Measurements from ENCODE around the gene ARHGAP19. TPM values are rescaled to one million over a fixed set of nuclear protein-coding genes. Genes with fewer than 3 reads are reported as not detected.

The ARHGAP19 gene
- total RNA-seq, result 10 to 100 TPM; 35.1 to 40.5 TPM

DNA sequence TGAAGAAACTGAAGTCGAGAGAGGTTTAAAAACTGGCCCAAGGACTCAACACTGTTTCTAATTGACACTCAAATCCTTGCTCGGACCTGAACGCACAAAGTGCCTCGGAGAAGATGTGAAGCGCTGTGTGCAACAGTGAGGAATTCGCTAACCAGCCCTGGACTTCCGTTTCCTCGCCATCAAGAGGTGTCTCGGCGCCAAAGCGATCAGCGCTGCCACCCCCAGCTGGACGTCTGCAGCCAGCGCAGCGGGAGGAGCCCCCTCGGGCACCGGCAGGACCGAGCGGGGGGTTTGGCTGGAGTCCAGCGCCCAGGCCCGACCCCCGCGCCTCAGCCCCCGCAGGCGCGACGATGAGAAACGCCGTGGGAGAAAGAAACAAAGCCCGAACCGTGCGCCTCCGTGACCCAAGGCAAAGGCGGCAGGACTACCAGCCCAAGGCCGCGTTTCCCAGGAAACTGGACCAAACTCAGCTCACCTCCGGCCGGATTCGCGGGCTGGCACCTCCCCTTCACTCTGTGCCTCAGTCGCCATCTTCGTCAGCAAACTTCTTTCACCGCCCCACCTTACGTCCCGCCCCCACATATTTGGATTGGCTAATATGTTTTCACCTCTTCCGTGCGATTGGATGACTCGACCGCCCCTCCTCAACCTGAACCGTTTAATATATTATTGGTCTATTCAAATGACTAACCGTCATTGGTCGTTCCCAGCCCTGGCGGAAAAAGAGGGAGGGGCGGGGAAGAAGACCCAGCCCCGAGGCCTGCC, at the start of gene ARHGAP19:
ARHGAP19 (minus strand) TSS at position 541 of the 765 bp plus-strand sequence; CDS start at position 531, 10 bp downstream.

GRCh38 chr10:97334370-97335175, 42.1 kb upstream of the ARHGAP19 start, which contains the start of gene FRAT2:
TSS of gene FRAT2 (minus strand) at chr10:97334729. CDS start at chr10:97334572, 157 bp downstream.

DNA sequence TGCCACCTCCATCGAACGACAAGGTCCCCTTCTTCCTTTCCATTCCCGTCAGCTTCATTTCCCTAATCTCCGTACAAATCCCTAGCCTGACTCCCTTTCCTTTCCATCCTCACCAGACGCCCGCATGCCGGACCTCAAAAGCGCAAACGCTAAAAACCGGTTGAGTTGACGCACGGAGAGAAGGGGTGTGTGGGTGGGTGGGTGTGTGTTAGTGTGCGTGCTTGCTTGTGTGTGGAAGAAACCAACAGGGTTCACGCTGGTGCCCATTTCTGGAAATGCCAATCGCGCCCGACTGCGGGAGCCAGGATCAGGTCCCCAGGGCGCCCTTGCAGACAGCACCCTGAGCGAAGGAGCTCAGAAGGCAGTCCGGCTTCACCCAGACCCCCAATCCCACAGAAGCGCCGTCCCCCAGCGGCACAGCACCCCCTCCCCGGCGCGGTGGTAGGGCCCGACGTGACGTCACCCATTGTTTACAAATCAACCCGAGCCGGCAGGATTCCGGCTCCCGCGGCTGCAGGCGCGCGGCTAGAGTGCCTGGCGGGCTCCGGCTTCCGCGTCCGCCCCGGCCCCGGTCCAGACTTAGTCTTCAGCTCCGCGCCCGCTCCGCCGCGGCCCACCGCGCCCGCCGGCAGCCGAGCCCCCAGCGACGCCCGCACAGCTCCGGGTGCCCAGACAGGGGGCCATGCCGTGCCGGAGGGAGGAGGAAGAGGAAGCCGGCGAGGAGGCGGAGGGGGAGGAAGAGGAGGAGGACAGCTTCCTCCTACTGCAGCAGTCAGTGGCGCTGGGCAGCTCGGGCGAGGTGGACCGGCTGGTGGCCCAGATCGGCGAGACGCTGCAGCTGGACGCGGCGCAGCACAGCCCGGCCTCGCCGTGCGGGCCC, 26.6 kb upstream of the ARHGAP19 start, which contains the start of gene FRAT1:
FRAT1 (plus strand) TSS at position 500 of the 880 bp plus-strand sequence; CDS start at position 683, 183 bp downstream.

DNA sequence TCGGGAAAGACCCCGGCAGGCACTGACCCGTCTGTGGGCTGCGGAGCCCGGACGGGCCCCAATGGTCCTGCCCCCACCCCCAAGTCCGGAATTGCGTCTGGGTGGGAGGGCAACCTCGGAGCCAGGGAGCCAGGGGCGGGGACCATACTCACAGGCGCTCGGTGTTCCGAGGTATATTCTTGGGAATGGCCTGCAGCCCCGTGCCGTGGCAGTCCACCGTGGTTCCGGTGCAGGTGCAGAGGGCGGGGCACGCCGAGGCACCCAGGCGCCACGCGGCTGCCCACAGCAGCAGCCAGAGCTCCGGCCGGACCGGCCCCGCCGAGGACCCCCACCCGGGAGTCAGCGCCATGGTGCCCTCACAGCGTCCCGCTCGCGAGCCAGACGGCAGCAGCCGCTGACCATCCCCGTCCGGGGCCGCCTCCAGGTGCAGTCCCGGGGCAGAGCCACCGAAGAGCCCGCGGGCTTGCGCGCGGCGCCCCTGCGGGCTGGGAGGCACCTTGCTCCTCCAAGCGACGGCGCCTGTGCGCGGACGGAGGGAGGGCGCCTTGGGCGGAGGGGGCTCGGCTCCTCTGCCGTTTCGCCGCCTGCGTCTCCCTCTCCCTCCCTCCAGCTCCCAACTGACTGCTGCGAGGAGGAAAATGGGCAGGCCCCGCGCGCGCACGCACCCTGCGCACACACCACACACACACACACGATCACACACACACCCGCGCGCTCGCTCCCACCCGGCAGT, 106.9 kb downstream of the ARHGAP19 start, which contains the start of gene SLIT1:
SLIT1 (minus strand) TSS at position 634 of the 733 bp plus-strand sequence; CDS start at position 349, 285 bp downstream.

Other genes with a start within 250 kb of the ARHGAP19 start
- gene SLIT1, start 106.7 kb downstream of the ARHGAP19 start, total RNA-seq, result under 1 TPM; 0.22 to 0.25 TPM
- 1 to 10 TPM; 8.6 to 8.7 TPM for gene FRAT1, start 26.6 kb upstream of the ARHGAP19 start, total RNA-seq
- 10 to 100 TPM; 12.3 to 12.8 TPM for gene FRAT2, start 42.1 kb upstream of the ARHGAP19 start, total RNA-seq
- 10 to 100 TPM; 17.8 to 22.2 TPM for gene RRP12, start 108.7 kb upstream of the ARHGAP19 start, total RNA-seq
- gene PGAM1, start 133.6 kb upstream of the ARHGAP19 start, total RNA-seq, result 100 to 1,000 TPM; 303 to 312 TPM
- gene EXOSC1, start 153.4 kb upstream of the ARHGAP19 start, total RNA-seq, result 10 to 100 TPM; 44.1 to 45.6 TPM
- 10 to 100 TPM; 33.1 to 36.8 TPM for gene ZDHHC16, start 153.5 kb upstream of the ARHGAP19 start, total RNA-seq
- 10 to 100 TPM; 72.8 to 74.3 TPM for gene MMS19, start 205.8 kb upstream of the ARHGAP19 start, total RNA-seq
- gene UBTD1, start 206.3 kb upstream of the ARHGAP19 start, total RNA-seq, result 1 to 10 TPM; 1.1 to 1.4 TPM